ENCODE measurements around the gene BCAP31.

DNA sequence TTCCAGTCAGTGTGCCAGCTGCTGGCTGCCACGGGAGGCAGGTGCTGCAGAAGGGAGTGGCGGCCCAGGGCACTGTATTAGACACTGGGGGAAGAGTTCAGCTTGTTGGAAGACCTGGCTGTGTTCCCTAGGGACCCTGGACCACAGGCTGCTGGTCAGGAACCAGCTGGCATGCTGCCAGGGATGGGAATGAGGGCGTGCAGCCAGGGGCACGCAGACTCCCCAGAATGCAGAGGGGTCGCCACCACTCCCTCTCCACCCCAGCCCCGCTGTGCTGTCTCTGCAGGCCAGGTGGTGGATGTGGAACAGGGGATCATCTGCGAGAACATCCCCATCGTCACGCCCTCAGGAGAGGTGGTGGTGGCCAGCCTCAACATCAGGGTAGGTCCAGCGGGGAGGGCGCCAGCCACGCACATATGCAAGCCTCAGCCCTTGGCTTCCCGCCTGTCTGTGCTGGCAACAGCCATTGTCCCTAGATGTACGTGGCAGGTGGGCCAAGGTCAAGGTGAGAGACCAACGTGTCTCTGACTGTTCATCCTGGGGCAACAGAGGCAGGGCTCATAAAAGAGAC lies 12.8 kb upstream of the BCAP31 start:
- no peak for TF ChIP-seq CTCF (IDR thresholded peaks at IDR 0.05; ENCODE audit: insufficient read depth, low read depth, low read length)
- no peak for TF ChIP-seq EZH2 (IDR thresholded peaks at IDR 0.05; ENCODE audit: insufficient read depth, low read length)

All from astrocyte (in vitro differentiated cells and primary cell).